ENCODE data around the gene AKAP13.

AKAP13 gene

DNA sequence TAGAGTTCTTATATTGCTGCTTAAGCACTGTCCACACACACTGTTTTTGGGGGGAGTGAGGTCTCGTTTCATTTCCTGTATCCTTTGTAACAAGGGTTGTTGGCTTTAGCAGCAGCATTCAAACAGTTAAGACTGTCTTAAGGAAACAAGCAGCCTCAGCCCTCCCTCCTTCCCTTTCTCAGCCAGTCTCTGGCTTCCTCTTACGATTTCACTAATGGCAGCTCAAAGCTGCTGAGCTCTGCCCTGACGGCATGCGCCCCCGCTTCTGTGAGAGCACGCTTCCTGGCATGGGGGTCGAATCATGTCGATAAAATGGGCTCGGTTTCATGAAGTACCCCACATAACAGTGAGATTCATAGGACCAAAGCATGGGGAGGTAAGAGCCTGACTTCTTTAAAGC, 309.3 kb downstream of the AKAP13 start:
- peak; percentile 30 for DNase-seq

DNA sequence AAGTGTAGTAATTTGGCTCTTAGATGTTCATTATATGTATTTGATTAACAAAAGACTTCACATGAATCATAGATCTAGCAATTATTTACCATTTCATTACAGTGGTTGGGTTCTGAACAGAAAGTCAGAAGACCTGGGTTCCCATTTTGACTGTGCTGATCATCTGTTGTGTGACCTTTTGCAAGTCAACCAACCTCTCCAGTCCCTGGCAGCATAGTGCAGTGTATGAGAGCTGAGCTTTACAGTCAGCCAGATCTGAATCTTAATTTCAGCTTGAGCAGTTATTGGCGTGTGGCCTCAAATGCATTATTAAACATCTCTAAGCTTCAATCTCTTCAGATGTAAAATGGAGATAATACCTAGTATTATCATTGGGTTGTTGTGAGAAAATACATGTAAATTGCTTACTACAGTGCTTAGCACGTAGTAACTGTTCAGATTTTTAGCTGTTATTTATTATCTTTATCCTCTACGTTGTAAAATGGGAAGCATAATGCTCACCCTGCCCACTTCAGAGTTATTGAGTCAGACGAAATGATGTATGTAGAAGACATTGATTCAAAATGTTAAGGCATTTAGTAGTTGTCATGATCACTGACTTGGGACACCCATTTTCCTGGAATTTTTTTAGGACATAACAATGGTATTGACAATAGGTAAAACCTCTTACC, 310.3 kb downstream of the AKAP13 start:
- no peak for DNase-seq

DNA sequence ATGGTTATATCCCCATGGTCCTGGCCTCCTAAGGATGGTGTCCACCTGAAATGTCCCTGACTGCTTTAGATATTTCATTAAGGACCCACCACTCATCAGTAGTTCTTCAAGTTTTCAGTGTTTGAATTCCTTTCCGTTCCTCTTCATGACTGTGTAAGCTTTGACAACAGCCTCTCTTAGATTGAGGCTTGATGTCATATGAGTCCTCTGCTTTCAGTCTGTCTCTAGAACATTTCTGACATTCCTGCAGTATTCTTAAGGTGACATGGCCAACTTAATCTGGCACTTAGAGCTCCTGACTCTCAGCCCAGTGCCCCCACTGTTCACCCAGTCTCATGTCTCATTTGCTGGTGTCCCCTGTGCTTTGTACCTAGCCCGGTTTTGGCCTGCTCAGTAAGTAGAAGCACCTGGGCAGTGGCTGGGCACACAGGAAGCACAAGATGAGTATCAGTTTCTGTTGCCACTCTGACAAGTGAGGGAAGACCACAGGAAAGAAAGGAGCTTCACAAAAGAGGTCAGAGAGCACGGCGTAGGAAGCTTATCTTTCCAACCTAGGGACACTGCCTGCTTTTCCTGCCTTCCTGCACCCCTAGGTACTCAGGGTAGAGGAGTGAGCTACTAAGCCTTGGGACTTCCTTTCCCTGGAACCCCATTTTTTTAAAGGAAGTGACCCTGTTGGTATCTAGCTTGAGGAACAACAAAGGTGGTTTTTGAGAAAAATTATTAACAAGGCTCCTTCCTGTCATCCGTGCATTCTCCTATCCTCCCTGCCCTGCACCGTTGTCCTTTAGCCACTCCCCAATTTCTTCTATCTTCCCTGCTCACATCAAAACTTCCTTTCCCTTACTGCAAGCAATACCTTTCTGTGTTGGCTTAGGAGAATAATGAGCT, 311.2 kb downstream of the AKAP13 start:
- DNase-seq: no peak

DNA sequence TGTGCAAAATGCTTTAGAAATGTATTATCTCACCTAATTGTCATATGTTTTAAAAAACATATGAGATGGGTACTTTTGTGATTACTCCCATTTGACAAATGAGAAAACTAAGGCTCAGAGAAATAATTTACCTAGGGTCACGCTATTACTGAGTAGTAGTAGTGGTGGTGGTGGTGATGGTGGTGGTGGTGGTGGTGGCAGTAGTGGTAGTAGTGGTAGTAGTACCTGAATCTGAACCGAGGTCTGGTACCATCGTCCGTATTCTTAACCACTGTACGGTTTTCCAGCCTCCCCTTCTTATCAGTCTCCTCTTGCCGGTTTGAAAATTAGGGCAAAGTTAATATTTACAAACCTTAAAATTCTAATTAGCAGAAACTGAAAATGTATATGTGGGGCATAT, 311.9 kb downstream of the AKAP13 start:
- DNase-seq: no peak

DNA sequence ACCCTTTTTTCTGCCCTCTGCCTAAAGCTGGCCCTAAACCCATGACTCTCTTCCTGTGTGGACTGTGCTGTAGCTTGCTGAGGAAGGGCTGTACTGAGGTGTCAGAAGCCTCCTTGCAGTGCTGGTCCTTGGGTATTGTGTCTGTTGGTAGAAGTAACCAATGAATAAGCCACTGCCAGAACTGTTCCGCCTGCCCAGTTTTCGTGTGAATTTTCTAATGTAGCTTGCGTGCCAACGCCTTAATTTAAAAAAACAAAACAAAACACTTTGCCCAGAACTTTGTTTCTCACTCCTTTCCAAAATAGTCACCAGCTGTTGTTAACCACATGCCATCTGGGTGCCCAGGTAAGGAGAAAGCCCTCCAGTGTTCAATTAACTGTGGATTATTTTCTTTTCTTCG, 312.5 kb downstream of the AKAP13 start:
- no peak for DNase-seq

DNA sequence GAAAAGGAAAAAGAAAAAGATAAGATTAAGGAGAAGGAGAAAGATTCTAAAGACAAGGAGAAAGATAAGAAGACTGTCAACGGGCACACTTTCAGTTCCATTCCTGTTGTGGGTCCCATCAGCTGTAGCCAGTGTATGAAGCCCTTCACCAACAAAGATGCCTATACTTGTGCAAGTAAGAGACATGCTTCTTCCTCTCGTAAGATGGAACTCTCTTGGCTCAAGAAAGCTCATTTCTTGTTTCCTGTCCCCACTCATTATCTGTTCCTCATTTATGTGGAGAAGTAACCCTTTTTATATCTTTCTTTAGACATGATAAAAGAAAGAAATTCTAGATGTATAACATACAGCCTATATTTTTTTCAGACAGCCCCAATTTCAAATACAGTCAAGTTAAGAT, 312.9 kb downstream of the AKAP13 start:
- no peak for DNase-seq

DNA sequence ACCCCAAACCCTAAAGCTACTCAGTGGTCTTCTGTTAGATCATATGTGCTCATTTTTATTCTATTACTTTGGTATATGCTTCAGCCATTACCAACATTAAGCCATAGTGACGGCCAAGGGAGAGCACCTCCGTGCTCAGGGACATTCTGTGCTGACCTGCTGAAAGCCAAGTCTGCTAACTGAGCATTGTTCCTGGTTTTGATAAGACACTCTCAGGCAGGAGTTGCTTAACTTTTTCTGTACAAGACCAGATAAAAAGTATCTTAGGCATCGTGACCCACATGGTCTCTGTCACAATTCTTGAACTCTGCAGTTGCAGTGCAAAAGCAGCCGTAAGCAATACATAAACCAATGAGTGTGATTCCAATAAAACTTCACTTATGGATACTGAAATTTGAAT, 313.7 kb downstream of the AKAP13 start:
- no peak for DNase-seq

DNA sequence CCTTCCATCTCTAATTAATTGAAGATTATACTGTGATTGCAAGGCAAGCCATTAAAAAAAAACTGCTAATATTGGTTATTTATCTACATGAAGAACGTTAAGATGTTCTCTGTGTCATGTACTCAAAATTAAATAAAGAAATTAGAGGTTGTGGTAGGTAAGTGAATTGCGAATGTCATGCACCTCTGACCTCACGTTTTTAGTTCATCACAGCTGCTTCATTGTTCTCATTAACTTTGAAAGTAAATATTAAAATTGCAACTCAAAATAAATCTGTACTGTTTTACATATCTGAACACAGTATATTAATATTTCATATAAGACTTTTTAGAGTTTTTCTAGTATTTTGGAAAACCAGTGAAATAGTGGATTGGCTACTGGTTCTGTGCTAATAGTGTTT, 320.4 kb downstream of the AKAP13 start:
- DNase-seq: no peak

DNA sequence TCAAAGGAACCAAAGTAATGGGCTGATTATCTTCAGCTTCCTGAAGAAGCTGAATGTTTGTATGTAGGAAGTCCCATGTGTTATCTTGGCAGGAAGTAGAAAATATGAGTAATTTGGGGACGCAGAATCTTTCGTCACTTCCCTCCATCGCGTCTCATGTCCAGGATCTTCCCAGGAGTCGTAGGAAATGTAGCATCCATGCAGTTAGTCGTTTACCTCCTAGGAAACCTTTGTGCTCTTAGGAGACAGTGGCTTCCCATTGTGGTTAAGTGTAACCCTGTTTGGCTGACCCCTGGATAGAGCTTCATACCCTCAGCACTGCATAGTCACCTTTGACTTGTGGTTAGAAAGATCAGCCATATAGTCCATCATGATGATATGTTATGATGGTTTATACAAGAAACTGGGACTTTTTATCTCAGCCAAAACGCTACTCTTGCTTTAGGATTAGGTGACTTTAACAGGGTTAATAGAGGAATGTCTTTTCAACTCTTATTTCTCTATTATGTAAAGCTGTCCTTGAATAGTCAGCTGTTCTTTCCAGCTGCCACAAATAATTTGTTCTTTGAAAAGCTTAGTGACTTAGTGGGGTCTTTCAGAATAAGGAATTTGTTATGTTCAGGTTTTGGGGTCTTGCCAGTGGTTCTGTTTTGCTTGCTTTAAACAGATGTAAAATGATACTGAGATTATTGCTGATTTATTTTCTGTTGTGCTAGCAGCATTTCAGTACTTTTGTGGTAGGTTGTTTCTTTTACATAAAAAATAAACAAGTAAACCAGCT, 322.1 kb downstream of the AKAP13 start:
- no peak for DNase-seq

DNA sequence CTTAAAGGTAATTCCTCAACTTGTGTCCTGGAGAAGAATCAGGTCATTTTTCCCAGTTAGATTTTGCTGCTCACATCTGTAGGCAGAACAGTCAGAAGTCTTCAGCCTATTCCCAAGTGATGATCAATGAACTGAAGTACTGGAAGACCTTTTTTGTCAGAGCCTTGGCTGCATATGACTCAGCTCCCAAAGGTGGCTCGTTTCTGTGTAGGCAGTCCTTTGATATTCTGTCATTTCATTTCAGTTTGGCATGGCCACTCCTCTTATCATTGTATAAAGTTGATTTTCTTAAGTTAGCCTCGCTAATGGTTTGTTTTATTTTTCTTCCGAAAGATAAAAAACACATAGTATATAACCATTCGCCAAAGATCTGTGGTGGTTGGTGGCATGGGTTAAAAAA, 323.7 kb downstream of the AKAP13 start:
- DNase-seq: no peak

DNA sequence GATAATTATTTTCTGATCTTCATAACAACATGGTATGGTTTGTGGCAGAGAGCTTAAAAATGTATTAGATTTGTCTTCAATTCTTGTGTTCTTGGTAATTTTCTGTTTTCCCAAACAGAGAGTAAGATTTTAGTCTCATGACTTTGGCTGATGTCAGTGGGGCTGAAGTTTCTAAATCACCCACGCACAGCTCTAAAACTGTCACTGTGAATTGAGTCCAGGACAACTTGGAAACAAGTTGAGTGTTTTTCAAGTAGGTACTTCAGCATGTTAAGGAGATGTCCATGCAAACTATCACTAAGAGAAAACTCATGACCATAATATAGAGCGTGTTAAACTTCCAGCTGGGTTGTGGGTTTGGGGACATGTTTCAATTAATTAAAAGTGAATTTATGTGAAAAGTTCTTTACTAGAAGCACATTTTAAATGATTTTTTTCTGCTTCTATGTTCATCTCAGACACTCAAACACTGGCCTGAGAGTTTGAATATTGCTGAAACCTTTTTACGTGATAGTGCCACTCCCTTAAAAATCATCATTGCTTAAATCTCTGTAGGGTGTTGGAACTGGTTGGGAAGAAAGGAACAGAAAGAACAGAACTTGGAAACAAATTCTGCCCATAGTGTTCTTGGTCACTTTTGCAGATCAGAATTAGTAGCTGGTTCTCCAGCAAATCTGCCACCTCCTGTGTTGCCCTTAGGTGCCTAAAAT, 324.5 kb downstream of the AKAP13 start:
- no peak for DNase-seq

DNA sequence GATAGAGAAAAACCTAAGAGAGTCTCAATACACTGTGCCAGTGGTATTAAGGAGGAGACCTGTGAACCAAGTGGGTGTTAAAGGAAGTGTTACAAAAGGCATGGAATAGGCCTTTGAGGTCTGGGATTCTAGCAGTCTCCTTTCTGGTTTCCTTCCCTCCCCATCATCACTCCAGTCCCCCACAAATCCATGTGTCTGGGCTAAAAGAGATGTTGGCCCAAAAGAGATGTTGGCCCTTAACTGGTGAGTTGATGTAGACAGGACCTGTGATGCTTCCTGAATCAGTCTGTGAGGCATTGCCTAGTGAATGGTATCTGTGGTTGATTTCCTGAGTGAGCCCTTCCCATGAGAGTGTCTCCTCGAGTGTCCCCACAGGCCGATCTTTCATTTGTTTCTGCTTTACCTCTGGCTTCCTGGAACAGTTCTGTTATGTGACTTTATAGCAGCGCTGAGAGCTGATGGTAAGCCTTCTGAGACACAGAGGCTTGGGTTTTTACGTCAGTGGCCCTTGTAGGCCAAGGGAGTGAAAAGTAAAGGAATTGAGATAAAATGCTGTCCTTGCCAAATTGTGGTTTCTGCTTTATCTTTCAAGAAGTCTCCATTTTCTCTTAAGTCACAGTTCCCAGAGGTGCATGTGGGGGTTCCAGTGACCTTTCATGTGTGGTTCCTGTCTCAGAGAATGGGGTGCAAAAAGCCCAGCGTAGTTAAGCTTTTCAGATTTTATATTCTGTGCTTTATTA, 326.5 kb downstream of the AKAP13 start:
- DNase-seq: no peak

DNA sequence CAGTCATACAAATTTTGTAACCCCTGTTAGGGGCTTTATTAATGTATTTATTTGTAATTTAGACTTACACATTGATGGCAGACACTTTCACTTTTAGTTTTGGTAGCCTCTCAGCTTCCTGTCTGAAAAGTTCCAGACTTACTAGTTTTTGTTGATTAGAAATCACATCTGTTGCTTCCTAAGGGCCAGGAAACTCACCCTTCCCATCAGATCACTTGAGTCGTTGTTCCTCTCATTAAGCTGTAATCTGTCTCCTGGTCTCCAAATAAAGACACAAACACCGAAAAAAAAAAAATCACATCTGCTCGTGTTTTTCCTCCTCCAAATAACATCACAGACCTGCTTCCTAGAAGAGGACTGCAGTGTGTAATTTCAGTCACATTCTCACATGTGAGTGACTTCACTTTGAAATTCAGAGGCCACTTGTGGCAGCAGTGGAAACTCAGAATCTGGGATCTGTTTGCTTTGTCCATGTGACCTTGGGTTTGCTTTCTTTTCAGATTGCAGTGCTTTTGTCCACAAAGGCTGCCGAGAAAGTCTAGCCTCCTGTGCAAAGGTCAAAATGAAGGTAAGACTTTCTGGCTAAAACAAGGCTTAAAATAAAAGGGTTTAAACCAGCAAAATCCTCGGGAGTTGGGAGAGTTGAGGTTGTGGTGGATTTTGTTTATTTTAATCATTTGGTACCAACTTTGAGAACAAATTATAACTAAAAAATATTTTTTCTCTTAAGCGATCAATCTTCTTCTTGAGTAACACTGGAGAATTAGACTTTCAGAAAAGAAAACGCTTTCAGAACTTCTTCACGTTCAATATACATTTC, 327.3 kb downstream of the AKAP13 start:
- DNase-seq: no peak

DNA sequence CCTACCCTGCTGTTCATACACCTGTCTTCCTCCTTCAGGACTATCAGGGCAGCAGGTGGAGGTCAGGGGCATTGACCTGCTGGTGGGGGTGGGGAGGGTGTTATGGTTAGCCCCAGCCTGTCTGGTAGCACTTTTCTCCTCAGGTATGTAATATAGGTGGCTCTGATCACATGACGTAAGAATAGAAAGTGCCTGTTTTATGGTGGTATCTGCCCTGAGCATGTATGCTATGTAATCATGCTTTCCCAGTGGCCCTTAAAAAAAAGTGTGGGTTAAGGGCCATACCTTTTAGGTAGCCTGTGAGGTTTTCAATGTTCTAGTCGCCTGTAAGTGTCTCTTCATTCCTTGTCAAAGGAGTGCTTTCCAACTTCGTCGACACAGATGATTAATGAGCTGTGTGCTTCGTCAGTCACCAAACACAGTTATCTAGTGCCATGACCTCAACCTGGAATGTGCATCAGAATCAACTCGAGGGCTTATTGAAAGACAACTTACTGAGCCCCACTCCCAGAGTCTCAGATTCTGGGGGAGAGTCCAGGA, 328.1 kb downstream of the AKAP13 start:
- DNase-seq: no peak

DNA sequence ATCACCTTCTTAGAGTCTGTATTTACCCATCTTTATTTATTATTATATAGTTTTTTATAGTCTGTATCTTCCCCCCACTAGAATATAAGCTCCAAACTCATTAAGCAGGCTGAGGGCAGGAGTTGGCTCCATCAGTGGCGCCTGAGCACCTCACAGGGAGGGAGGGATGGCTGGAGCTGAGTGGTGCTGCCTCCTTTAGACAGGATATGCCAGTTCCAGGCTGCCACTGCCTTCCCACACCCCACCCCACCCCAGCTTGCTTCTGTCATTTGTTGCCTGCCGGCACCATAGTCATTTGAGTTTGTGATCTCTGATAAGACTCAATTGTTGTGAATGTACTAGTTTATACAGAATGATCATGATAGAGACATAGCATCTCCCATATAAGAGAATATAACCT, 328.8 kb downstream of the AKAP13 start:
- DNase-seq: no peak

DNA sequence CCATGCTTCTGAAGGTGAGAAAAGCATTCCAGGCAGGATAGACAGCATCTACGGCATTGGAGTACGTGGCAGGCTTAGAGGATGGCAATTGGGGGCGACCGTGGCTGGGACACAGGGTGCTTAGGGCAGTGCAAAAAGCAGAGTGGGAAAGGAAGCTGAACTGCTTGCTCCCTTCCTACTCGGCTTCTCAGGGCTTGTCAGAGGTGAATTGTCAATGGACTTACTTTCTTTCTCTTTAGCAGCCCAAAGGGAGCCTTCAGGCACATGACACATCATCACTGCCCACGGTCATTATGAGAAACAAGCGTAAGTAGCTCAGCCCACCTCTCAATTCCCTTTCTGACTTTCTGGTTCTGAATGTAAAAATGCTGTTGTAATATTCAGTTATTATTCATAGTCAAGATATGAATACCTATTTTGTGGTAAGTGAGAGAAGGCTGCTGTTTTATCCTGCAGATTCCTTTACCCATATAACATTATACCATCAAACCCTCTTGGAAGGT, 330.0 kb downstream of the AKAP13 start:
- no peak for DNase-seq

DNA sequence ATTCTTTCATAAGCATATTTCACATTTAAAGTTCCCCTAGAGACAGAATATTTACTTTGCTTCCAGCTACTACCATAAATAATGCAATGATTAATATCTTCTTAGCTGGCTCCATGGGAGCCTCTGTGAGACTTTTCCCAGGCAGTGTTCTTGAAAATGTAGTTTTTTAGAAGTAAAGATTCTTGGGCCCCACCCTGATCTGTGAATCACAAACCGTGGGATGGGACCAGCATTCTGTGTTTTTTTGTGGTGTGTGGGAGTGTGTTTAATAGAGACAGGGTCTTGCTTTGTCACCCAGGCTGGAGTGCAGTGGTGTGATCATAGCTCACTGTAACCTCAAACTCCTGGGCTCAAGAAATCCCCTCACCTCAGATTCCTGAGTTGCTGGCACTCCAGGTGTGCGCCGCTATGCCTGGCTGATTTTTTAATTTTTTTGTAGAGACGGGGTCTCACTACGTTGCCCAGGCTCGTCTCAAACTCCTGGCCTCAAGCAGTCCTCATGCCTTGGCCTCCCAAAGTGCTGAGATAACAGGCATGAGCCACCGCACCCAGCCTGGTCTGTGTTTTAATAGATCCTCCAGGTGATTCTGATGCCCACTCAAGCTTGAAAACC, 331.3 kb downstream of the AKAP13 start:
- no peak for DNase-seq

DNA sequence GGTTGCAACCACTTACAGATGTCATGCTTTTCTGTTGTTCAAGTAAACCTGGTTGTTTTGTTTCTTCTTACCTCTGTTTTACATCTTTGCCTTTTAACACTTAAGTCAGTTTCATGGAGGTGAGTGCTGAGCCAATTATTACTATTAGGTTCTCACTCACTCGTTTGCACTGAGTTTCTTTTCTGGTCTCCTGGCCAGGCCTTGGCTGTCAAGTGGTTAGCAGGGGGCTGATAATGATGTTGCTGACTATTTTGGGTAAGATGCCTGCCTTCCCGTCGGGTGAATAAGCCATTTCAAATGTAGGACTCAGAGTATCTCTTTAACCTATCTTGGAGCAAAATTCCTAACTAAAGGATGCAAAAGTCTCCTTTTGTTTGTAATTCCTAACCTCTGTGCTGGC, 335.9 kb downstream of the AKAP13 start:
- DNase-seq: no peak

DNA sequence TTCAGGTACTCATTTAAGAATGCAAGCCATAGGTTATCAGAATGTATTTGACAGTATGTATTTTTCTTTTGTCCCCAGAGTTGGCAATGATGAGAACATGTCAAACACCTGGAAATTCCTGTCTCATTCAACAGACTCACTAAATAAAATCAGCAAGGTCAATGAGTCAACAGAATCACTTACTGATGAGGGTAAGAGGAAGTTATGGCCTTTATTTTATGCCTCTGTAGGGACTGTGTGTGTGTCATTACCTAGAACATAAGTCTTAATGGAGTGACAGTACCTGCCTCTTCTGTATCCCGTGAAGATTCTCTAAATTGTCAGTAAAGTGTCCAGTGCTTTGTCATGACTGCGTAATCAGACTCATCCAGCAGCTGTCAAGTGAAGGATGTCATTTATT, 336.8 kb downstream of the AKAP13 start:
- DNase-seq: no peak

DNA sequence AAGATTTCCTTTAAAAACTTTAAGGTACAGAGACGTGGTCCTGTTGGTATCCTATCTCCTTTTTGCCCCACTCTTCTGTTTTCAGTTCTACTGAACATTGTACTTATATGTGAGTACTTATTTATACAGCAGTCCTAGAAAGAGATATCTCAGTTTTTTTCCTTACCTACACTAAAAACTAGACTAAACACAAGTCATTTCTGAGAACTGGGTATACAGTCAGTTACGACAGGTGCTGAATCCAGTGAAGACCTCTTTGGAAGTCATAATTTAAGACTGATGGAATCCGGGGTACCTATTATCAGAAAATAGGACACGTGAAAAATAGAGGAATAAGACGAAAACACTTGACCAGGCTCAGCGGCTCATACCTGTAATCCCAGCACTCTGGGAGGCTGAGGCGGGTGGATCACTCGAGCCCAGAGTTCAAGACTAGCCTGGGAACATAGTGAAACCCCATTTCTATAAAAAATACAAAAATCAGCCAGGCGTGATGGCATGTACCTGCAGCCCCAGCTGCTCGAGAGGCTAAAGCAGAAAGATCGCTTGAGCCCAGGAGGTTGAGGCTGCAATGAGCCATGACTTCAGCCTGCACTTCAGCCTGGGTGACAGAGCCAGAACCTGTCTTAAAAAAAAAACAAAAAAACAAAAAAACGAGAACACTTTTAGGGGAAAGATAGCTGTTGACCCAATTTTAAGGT, 338.0 kb downstream of the AKAP13 start:
- DNase-seq: no peak

Measured in SIG-M5 (cell line).